HG03064 (cell line): ENCODE results near the gene CDK17.

Experiments used
- ATAC-seq: cut with Tn5 transposase; IDR thresholded peaks from one replicate; pipeline ENCODE4 v1.9.1; 2021; ENCODE audit warnings: low read depth; ENCODE audit not compliant: unreplicated experiment

Gene CDK17

DNA sequence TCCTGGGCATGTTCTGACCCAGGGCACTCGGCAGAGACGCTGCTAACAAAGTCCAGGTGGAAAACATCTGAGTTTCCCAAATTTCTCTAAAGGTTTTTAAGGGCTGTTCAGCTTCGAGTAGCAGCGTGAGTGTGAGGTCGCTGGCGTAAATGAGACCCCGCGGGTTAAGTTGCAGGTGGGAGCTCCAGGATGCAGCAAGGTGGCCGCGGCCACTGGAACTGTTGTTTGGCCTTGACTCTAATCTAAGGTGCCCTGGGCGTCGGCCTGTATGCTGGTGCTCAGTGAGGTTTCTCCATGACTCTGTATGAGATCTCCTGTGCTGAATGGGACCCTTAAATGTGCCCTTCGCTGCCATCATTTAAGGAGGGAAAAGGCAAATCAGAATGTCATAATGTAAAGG lies 155.4 kb downstream of the CDK17 start:
- ATAC-seq = no peak

DNA sequence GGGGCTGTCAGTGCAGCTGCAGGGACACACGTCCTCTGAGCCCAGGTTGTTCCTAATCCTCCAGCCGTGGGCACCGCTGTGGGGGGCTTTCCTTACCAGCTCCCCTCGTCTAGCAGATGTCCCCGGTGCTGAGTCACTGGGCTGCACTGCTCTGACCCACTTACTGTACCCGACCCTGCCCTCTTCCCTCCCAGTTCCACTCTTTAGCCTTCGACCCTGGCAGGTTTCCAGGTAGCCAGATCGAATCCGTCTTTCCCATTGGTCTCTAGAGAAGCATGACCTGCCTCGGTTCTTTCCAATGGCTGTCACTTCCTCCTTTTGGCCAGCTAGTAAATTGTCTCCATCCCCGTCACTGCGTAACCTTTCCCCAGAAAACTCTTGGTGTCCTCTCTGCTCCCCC lies 157.6 kb downstream of the CDK17 start:
- ATAC-seq = no peak

DNA sequence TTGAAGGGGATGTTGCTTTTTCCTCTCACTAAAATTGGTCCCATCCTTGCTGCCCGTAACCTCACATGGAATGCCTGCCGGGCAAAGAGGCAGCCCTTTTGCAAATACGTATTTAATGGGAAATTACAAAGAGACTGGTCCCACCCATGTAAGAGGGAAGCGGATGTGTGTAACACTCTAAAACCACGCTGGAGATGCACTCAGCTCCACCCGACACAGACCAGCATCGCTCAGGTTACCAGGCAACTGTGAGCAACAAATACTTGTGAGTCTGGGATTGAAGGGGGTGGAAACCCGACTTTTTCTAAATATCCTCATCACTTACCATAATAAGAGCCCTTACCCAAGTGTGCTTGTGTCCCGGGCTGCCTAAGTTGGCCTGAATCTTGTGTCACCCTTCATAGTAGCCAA lies 158.4 kb downstream of the CDK17 start:
- no peak for ATAC-seq

DNA sequence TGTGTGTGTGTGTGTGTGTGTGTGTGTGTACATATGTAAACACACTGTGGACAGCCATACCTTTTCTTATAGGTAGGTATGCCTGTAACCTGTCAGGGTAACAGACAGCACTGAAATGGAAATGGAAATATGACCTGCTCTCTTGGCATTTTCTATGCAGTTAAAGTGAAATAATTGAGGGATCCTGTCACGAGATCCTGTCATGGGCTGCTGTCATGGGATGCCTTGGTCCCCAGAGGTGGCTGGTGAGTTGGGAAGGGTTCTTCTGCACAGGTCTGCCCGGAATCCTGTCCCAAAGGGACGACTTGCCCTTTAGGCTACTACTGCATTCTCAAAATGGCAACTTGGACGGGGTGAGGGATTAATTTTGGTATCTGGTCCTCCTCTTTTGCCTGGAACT lies 158.8 kb downstream of the CDK17 start:
- no peak for ATAC-seq

DNA sequence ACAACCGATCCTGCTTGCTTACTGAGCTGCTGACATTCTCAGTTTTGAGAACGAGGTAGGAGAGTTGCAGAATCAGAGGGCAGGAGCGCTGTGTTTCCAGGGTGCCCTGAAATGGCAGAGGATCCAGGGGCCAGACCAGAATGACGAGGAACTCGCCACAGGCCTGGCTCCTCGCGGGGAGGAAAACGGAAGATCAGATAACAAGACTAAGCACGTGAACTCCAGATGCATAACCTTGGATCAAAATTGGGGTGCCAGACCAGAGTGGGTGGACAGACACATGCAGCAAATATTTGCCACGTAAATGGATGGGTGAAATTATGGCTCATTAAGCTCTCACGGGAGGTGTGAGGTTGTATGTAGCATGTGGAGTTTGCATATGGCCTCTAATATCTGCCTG lies 159.6 kb downstream of the CDK17 start:
- ATAC-seq = no peak

DNA sequence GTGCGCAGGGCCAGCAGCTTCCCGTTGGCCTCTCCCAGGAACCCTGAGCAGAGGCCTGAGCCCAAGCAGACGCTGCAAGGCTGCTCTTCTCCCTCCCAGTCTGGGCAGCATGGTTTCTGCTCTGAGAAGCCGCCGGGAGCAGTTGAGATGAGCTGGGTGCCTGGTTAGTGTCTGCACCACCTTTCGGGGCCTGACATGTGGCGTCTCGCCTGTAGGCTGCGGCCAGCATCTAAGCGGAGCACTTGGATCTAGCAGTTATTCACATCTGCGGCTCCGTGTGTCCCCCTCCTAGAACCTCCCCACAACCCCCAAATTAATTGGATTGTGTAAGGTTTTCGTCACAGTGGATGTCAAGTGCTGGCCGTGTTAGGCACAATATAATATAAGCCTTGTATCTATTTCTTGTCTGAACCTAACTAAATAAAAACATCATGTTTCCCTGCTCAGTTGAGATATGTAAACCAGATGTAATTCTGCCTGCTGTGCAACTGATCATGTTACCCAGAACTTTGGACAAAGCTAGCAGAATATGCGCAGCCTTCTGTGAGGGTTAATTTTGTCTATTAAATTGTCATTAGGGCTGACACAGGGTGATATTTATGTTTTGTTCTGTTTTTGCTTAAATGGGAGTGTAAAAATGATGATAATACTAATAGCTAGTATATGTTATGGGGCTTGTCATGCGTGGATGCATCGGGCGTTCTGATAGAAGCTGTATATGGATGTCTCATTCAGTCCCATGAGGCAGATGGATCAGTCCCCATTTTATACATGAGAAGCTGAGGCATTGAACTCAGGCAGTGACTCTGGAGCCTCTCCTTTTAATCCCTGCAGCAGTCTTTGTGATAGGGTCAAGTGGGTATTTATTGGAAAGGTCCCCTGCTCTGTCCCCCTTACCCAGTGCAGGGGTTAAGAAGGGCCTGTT lies 160.3 kb downstream of the CDK17 start:
- no peak for ATAC-seq

DNA sequence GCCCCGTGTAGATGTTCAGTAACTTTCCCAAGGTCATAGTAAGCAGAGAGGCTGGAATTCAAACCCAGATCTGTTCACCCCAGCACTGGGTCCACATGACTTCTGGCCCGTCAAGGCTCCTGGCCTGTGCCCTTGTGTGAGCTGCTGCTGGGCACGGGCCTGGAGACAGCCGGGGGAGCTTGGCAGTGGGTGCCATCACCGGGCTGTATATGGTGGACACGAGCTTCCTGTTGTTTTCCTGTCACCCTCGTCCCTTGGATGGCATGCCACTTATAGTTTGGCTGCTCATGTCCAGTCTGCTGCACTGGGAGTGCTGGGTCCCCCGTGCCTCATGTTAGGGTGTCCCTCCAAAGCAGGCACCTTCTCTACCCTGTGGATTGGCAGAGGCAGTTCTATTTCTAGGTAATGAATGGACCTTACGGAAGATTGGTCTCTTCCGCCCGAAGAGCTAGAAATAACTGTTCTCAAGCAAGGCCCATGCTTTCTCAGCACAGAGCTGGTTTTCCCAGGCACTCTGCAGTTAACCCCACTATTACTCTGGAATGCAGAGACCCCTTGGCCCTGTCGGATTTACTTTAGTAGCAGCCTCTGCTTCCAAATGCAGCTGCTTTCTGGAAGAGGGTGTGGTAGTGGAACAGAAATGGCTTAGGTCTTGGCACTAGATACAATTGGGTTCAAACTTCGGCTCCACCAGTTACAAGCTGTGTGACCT lies 161.7 kb downstream of the CDK17 start:
- ATAC-seq = no peak

DNA sequence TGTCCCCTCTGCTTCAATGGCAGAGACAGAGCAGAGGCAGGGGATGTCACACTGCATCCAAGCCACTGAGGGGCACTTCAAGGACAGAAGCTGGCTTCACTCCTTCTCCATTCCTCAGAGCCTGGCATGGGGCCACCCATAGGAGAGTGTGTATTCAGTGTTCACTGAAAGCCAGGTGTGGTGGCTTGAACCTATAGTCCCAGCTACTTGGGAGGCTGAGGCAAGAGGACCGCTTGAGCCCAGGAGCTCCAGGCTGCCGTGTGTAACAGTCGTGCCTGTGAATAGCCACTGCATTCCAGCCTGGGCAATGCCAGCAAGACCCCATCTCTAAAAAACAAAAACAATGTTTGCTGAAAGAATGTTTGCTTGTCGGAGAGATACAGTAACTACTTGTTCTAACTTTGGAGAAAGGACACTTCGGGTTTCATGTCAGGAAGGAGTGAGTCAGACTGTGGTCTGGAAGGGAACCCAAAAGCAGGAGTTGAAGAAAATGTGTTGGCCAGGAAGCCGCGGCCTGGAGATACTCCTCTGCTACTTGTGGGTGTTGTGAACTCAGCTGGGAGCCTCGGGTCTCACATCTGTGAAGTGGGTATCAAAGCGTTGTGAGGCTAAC lies 162.7 kb downstream of the CDK17 start:
- no peak for ATAC-seq

DNA sequence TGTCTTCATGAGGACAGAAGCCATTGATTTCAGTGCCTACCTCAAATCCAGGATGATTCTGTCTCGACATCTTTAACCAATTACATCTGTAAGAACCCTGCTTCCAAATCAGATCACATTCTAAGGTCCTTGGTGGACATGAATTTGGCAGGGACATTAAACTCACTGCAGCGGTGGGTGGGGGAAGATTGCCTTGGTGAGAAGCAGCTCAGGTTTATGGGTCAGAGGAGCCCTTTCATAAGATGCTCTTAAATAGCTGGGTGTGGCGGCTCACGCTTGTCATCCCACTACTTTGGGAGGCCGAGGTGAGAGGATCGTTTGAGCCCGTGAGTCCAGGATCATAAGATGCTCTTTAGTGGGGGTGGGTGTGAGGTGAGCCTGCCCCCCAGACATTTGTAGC lies 163.2 kb downstream of the CDK17 start:
- no peak for ATAC-seq

DNA sequence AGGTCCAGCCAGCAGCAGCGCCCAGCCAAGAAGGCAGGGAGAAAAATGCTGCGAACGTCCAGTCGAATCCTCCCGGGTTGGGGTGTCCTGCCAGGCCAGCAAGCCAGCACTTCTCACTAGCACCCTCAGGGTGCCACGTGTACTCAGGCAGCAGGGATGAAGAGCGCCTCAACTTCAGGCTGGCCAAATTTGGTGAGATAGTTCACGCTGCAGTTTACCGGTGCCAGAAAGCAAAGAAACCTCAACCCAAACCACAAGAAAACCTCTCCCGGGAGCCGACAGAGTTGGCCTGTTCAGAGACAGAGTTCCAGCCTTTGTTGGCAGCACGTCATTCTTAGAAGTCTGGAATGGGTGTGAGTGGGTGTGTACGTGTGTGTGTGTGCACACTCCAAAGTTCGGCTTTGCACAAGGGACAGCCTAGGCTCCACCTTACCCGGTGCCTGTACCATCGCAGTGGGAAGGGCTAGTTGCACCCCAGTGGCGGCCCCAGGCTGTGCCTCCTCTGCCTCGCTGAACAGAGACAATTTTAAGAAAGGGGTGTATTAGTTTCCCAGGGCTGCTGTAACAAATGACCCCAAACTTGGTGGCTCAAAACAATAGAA lies 163.9 kb downstream of the CDK17 start:
- ATAC-seq = no peak

DNA sequence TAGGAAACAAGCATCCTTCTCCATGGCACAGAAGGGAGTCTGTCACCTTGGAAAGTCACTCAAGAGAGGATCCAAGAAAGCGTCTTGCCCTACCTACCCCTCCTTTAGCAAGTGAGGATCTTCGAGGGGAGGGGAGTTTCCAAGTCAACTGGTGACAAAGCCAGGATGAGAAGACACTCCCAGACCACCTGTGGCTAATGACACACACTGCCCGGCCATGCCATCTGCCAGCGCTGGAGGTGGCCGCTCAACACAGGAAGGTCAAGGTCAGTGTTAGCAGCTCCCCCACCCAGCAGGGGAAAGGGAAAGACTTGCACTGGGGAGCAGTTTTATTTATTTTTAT lies 164.8 kb downstream of the CDK17 start:
- ATAC-seq = no peak

DNA sequence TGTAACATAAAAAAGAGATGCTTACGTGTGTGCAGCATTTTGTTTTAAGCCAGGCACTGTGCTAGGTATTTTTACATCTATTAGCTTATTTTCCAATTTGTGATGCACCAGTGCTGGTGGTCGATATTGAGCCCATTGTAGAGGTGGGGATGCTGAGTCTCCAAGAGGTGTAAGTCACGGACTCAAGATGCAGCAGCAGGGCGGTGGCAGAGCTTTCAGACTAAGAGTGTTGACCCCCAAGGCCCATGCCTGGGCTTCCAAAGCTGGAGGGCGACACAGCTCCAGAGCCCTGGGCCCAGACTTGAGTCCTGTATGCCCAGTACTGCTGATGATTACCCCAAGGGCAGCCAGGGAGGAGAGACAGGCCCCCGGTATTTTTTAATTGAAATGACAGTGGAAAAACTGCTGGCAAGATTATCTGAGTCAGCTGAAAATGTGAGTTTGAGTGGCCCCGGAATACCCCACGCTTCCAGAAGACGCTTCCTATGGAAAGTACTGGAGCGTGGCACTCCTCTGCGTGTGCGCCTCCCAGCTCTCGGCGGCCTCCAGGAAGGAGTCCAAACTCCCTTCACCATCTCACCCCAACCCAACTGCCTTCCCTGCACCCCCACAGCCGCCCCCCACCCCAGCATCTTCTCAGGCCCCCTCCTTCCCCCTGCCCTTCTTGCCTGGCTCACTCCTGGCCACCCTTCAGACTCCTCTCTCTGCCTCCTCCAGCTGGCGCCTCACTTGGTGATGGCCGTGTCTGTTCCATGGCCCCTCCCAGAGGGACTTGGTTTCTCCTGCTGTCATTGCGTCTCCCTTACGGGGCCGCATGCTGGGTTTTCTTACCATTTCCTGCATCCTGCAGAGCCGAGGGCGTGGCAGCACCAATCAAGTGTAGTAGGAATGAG lies 165.4 kb downstream of the CDK17 start:
- no peak for ATAC-seq

DNA sequence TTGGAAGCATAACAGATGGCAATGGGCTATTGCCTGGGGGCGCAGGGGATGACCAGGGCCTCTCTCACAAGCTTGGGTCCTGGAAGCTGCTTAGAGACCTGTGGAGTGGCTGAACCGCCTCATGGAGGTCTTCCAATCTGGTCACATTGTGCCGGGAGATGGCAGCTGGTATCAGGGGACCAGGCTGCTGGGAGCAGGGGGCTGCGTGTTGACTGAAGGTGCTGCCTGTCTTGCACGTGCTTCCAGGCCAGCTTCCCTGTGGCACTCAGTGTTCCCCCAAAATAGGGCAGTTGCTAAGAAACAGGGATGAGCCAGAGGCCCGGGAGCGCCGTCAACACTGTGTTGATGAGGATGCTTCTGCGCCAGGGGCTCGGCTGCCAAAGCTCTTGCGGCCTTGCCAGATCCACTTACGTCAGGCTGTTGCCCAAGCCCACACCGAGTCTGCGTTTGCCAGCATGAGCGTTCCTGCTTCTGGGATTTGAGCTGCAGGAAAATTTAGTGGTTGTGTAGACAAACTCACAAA lies 166.2 kb downstream of the CDK17 start:
- ATAC-seq = no peak

DNA sequence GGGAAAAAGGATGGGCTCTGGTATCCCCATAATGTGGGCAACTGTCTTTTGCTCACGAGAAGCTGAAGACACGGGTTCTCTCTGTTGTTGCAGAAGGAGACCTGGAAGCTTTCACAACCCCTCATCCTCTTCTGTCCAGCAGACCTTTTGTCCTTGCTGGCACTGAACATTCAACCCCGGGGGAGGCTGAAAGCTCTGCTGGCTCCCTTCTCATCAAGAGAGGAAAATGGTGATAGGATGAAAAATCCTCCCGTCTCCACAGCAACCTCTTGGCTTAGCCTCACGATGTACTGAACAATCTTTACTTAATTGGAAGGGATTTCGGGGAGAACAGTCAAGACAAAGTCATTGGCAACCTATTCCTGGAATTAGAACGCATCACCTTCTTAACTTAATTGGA lies 167.1 kb downstream of the CDK17 start:
- ATAC-seq = no peak

DNA sequence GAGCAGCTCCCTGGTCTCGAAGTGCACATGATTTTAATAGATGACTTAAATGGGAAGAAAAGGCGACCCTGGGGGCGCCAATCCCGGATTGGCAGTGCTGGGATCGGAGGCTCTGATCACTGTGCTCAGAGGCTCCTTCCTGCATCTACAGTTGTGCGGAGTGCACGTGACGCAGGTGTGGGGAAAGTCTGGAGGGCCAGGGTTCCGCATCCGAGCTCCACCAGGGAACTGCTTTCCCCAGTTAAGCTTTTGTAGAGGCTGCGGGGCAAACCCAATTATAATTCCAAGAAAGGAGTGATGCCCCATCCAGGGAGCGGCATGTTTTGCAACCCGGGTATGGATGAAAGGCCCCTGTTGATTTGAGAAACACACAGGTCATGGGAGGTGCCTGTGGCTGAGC lies 169.6 kb downstream of the CDK17 start:
- no peak for ATAC-seq

DNA sequence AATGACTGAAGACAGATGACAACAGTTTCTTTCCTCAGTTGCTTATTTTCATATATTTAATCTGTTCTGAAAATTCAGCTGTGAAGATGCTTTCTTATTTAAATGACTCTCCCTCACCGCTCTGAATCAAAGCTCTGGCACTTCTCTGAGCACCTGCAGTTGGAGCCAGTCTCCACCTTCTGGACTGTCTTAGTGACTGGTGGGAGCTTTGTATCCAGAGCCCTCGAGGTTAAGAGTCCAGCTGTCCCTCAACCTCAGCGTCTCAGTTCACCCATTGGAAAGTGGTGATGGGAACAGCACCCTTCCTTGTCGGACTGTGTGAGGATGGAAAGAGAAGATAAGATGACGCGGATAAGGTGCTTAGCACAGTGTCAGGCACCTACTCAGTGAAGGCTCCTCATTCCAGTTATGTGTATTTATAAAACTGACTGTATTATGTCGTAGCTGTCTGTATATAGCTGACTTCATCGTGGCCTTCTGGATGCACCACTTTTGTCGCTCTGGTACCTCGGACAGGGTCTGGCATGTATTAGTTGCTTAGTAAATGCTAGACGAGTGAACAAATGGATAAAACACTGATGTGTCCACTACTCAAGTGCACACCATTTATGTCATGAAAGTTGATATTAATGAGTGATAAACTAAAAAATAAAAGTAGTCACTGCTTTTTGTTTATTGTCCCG lies 171.5 kb downstream of the CDK17 start:
- no peak for ATAC-seq
